Measurements from ENCODE around the gene TRIM14.

The TRIM14 gene

DNA sequence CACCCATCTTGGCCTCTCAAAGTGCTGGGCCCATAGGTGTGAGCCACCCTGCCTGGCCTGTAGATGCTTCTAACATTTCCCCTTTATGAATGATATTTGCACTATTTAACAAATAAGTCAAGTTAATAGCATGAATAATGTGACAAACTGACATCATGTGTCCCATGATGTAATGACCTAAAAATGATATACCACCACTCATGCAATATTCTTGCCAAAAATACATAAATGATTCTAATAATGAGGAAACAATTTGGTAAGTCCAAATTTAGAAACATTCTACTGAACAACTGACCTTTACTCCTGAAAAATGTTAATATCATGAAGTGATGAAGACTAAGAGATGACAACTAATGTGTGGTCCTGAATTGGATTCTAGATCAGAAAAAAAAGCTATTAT is 33.5 kb upstream of the TRIM14 start:
- no peak overlapping the region for H3K4me3 ChIP-seq (ENCODE audit: low read depth, low read length)
- TF ChIP-seq MYC (IDR thresholded peaks at IDR 0.05; ENCODE audit: low read depth, low read length) (no peak), POLR2A (IDR thresholded peaks at IDR 0.05; ENCODE audit: extremely low read depth, insufficient read length) (no peak), CTCF (IDR thresholded peaks at IDR 0.05; ENCODE audit: low read depth, low read length) (no peak)
- TF ChIP-seq, protein P1, sequence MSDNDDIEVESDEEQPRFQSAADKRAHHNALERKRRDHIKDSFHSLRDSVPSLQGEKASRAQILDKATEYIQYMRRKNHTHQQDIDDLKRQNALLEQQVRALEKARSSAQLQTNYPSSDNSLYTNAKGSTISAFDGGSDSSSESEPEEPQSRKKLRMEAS (IDR thresholded peaks at IDR 0.05; ENCODE audit: low read depth, low read length), result no peak
- DNase-seq (ENCODE audit: low read depth), result no peak

DNA sequence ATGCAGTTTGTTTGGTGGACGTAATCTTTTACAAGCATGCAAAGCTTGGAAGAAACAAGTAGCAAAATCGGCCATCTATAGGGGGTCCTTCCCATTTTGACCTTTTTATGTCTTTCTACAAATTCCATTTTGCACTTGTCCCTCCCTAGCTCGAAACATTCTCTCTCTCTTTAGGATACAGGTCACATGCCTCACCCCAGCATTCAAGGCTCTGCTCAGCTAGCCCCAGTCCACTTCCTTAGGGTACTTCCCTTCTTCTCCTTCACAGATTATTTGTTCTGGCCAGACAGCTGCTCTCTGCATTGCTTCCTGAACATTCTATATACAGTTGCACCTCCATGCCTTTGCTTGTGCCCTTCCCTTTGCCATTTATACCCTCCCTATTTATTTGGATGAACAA is 31.7 kb upstream of the TRIM14 start:
- TF ChIP-seq, protein P1 (IDR thresholded peaks at IDR 0.05; ENCODE audit: low read depth, low read length), result no peak
- TF ChIP-seq MYC (IDR thresholded peaks at IDR 0.05; ENCODE audit: low read depth, low read length) (no peak), CTCF (IDR thresholded peaks at IDR 0.05; ENCODE audit: low read depth, low read length) (no peak), POLR2A (IDR thresholded peaks at IDR 0.05; ENCODE audit: extremely low read depth, insufficient read length) (no peak)
- H3K4me3 ChIP-seq (ENCODE audit: low read depth, low read length), result no peak overlapping the region
- DNase-seq (ENCODE audit: low read depth), result peak; percentile 35

DNA sequence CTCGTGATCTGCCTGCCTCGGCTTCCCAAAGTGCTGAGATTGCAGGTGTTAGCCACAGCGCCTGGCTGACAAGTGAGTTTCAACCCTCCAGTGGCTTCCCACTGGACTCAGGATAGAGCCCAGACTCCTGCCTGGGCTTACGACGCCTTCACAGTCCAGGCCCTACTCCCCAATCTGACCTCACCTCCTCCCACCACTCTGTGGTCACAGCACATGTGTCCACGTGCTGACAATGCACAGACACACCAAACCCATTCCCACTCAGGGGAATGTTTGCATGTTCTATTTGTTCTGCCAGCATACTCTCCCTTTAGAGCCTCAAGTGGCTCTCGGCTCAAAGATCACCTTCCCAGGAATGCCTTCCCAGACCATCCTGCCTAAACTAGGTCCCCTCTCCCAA is 31.1 kb upstream of the TRIM14 start:
- DNase-seq (ENCODE audit: low read depth), result peak; percentile 32
- TF ChIP-seq POLR2A (IDR thresholded peaks at IDR 0.05; ENCODE audit: extremely low read depth, insufficient read length), result no peak
- no peak for TF ChIP-seq CTCF (IDR thresholded peaks at IDR 0.05; ENCODE audit: low read depth, low read length)
- no peak for TF ChIP-seq MYC (IDR thresholded peaks at IDR 0.05; ENCODE audit: low read depth, low read length)
- TF ChIP-seq, protein P1 (IDR thresholded peaks at IDR 0.05; ENCODE audit: low read depth, low read length), result peak; percentile 58

DNA sequence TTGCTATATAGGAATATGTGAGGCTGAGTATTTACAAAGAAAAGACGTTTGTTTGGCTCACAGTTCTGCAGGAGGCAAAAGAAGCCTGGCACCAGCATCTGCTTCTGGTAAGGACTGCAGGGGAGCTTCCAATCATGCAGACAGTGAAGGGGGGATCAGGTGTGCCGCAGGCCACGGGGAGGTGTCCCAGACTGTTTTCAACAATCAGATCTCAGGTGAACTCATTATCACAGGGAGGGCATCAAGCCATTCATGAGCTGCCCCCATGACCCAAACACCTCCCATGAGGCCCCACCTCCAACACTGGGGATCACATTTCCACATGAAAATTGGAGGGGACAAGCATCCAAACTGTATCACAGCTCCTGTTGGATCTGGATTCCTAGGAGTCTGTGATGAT is 30.4 kb upstream of the TRIM14 start:
- H3K4me3 ChIP-seq (ENCODE audit: low read depth, low read length), result no peak overlapping the region
- no peak for DNase-seq (ENCODE audit: low read depth)
- TF ChIP-seq CTCF (IDR thresholded peaks at IDR 0.05; ENCODE audit: low read depth, low read length) (no peak), POLR2A (IDR thresholded peaks at IDR 0.05; ENCODE audit: extremely low read depth, insufficient read length) (no peak), MYC (IDR thresholded peaks at IDR 0.05; ENCODE audit: low read depth, low read length) (no peak)
- TF ChIP-seq, protein P1 (IDR thresholded peaks at IDR 0.05; ENCODE audit: low read depth, low read length), result no peak

More for the DNA sequence above, 31.1 kb upstream of the TRIM14 start:
- H3K4me3 ChIP-seq (ENCODE audit: low read depth, low read length), result no peak overlapping the region

DNA sequence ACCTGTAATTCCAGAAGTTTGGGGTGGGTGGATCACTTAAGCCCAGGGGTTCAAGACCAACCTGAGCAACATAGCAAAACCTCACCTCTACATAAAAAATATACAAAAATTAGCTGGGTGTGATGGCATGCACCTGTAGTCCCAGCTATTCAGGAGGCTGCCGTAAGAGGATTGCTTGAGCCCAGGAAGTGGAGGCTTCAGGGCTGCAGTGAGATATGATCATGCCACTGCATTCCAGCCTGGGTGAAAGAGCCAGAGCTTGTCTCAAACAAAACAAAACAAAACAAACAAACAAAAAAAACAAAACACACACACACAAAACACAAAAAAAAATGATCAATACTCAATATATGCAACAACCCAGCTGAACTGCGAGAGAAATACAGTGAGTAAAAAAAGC is 29.5 kb upstream of the TRIM14 start:
- DNase-seq (ENCODE audit: low read depth), result no peak
- TF ChIP-seq, protein P1 (IDR thresholded peaks at IDR 0.05; ENCODE audit: low read depth, low read length), result no peak
- TF ChIP-seq POLR2A (IDR thresholded peaks at IDR 0.05; ENCODE audit: extremely low read depth, insufficient read length) (no peak), MYC (IDR thresholded peaks at IDR 0.05; ENCODE audit: low read depth, low read length) (no peak), CTCF (IDR thresholded peaks at IDR 0.05; ENCODE audit: low read depth, low read length) (no peak)
- H3K4me3 ChIP-seq (ENCODE audit: low read depth, low read length), result no peak overlapping the region

DNA sequence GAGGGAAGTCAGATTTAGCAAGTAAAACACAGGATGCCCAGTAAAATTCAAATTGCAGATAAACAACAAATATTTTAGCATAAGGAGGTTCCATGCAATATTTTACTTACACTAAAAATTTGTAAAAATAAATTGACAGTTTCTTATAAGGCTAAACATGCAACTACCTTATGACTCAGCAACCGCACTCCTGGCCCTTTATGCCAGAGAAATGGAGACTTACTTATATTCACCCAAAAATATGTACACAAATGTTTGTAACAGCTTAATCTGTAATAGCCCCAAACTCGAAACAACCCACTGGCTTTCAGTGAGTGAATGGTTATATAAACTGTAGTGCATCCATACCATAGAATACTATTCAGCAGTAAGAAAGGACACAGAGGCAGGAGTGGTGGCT is 28.6 kb upstream of the TRIM14 start:
- DNase-seq (ENCODE audit: low read depth), result no peak
- H3K4me3 ChIP-seq (ENCODE audit: low read depth, low read length), result no peak overlapping the region
- TF ChIP-seq CTCF (IDR thresholded peaks at IDR 0.05; ENCODE audit: low read depth, low read length) (no peak), POLR2A (IDR thresholded peaks at IDR 0.05; ENCODE audit: extremely low read depth, insufficient read length) (no peak), MYC (IDR thresholded peaks at IDR 0.05; ENCODE audit: low read depth, low read length) (no peak)
- TF ChIP-seq, protein P1 (IDR thresholded peaks at IDR 0.05; ENCODE audit: low read depth, low read length), result no peak
